PC-3 (cell line): ENCODE measurements around the gene ARHGAP26. TPM values are rescaled to one million over a fixed set of nuclear protein-coding genes. Genes with fewer than 3 reads are reported as not detected.

Experiments used
- ATAC-seq: fragments of 200-7000 bp; cut with Tn5 transposase; 2 replicates; pipeline ENCODE4 v1.9.1; 2020; ENCODE audit warnings: mild to moderate bottlenecking, moderate library complexity
- BruUV-seq: library from RNA; stranded (reverse); fragments of 400-500 nt; replicated peaks from 2 replicates; lab custom pipeline; 2021; lab: Mats Ljungman, UMichigan
- CTCF ChIA-PET: fragments of 300-600 bp; sonication (Branson Sonifier 250); formaldehyde crosslinking; loops from one replicate; lab custom pipeline; 2022; ENCODE audit warnings: antibody characterized with exemption; lab: Charles Lee
- POLR2A ChIA-PET: fragments of 300-600 bp; sonication (Branson Sonifier 250); formaldehyde crosslinking; loops from one replicate; lab custom pipeline; 2022; ENCODE audit warnings: antibody characterized with exemption; ENCODE audit not compliant: unreplicated experiment; lab: Charles Lee
- DNase-seq: peaks from one replicate; pipeline ENCODE4 v3.0.0-alpha.2; 2015
- H2AFZ ChIP-seq: fragments of 300-600 bp; sonication (generic); 2 replicates; pipeline ENCODE4 v1.6.0; 2016; ENCODE audit warnings: antibody characterized with exemption, low read length
- H3F3A ChIP-seq: fragments of 300-600 bp; sonication (generic); one replicate; pipeline ENCODE4 v1.6.0; 2017; ENCODE audit warnings: antibody characterized with exemption, low read length, control low read depth, mild to moderate bottlenecking; ENCODE audit not compliant: unreplicated experiment
- H3K27ac ChIP-seq: fragments of 300-600 bp; sonication (generic); 2 replicates; pipeline ENCODE4 v1.5.1; 2016; ENCODE audit warnings: mild to moderate bottlenecking, low read length
- H3K27me3 ChIP-seq: fragments of 300-600 bp; sonication (generic); 2 replicates; pipeline ENCODE4 v1.6.1; 2016; ENCODE audit warnings: low read length, mixed read lengths
- H3K36me3 ChIP-seq: fragments of 300-600 bp; sonication (generic); 2 replicates; pipeline ENCODE4 v1.6.1; 2016; ENCODE audit warnings: low read depth, mixed run types, low read length, mixed read lengths
- H3K4me1 ChIP-seq: fragments of 300-600 bp; sonication (generic); 2 replicates; pipeline ENCODE4 v1.5.1; 2016; ENCODE audit warnings: low read length; ENCODE audit not compliant: insufficient read depth
- H3K4me2 ChIP-seq: fragments of 300-600 bp; sonication (generic); 2 replicates; pipeline ENCODE4 v1.6.0; 2016; ENCODE audit warnings: low read length
- H3K4me3 ChIP-seq: fragments of 300-600 bp; sonication (generic); 2 replicates; pipeline ENCODE4 v1.5.1; 2016; ENCODE audit warnings: mild to moderate bottlenecking, low read length, mixed read lengths
- H3K79me2 ChIP-seq: fragments of 300-600 bp; sonication (generic); 2 replicates; pipeline ENCODE4 v1.6.1; 2017; ENCODE audit warnings: low read length, mixed read lengths
- H3K9ac ChIP-seq: fragments of 300-600 bp; sonication (generic); 2 replicates; pipeline ENCODE4 v1.6.0; 2016; ENCODE audit warnings: mild to moderate bottlenecking, low read length
- H3K9me2 ChIP-seq: fragments of 300-600 bp; sonication (generic); replicated peaks from 2 replicates; pipeline ENCODE4 v1.6.1; 2016; ENCODE audit warnings: mixed run types, low read length, mixed read lengths
- H3K9me3 ChIP-seq: fragments of 300-600 bp; sonication (generic); 2 replicates; pipeline ENCODE4 v1.6.1; 2016; ENCODE audit warnings: low read length, mixed read lengths
- H4K20me1 ChIP-seq: fragments of 300-600 bp; sonication (generic); 2 replicates; pipeline ENCODE4 v1.6.1; 2016; ENCODE audit warnings: low read length, mixed read lengths
- EZH2 ChIP-seq: fragments of 300-600 bp; sonication (generic); IDR thresholded peaks from one replicate; pipeline ENCODE4 v1.6.1; 2017; ENCODE audit warnings: antibody characterized with exemption, mild to moderate bottlenecking, low read length; ENCODE audit not compliant: unreplicated experiment
- EZH2phosphoT487 ChIP-seq: fragments of 300-600 bp; sonication (generic); IDR thresholded peaks from 2 replicates; pipeline ENCODE4 v1.6.1; 2018; ENCODE audit warnings: mild to moderate bottlenecking, antibody characterized with exemption, low read length, borderline replicate concordance
- intact Hi-C: fragments of 100-400 bp; cut with micrococcal nuclease; formaldehyde crosslinking; loops from 2 replicates; pipeline ENCODE4 v1.9.0; 2023
- total RNA-seq: library from RNA; depleted of rRNA; stranded (reverse); fragments of >200 nt; gene quantifications from 2 replicates; pipeline ENCODE4 v1.2.3, GENCODE V29; 2014
- TF ChIP-seq, protein P1 (sequence below): fragments of 300-600 bp; sonication (generic); conservative IDR thresholded peaks from 2 replicates; pipeline ENCODE4 v1.5.1; 2017; ENCODE audit warnings: antibody characterized with exemption, low read depth, mild to moderate bottlenecking, low read length

Gene ARHGAP26
- total RNA-seq, 1 experiment from 2014 or later, result 11.7 TPM

DNA sequence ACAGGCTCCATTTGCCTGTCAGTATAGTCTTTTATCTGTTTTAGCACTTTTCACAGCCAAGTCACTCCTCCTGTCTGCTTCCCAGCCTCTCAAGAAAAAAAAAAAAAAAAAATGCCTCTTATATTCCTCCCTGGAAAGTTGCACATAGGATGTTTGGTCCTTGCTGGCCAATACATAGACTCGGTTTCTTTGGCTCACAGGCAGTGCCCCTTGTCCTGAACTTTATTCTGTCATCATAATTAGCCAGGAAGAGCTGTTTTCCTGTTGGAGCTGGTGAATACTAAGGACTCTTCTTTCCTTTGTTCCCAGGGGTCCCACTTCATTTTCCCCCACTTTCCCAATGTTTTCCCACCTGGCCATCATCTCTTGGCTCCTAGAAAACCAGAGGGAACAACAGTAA lies 442.1 kb downstream of the ARHGAP26 start:
- H3K9me3 ChIP-seq, result no peaks in the 10 kb centered on the region
- H3K9ac ChIP-seq, result no peak overlapping the region
- H3K79me2 ChIP-seq, result no peaks in the 10 kb centered on the region
- CTCF ChIA-PET, result no interaction called here
- DNase-seq (no peak), ATAC-seq (no peak)
- no peak for TF ChIP-seq EZH2phosphoT487
- TF ChIP-seq EZH2, result no peak
- TF ChIP-seq, protein P1, sequence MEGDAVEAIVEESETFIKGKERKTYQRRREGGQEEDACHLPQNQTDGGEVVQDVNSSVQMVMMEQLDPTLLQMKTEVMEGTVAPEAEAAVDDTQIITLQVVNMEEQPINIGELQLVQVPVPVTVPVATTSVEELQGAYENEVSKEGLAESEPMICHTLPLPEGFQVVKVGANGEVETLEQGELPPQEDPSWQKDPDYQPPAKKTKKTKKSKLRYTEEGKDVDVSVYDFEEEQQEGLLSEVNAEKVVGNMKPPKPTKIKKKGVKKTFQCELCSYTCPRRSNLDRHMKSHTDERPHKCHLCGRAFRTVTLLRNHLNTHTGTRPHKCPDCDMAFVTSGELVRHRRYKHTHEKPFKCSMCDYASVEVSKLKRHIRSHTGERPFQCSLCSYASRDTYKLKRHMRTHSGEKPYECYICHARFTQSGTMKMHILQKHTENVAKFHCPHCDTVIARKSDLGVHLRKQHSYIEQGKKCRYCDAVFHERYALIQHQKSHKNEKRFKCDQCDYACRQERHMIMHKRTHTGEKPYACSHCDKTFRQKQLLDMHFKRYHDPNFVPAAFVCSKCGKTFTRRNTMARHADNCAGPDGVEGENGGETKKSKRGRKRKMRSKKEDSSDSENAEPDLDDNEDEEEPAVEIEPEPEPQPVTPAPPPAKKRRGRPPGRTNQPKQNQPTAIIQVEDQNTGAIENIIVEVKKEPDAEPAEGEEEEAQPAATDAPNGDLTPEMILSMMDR, result no peak
- POLR2A ChIA-PET, result no interaction called here
- BruUV-seq, result no TSS peak
- H3K4me3 ChIP-seq, result no peak overlapping the region
- H3K27ac ChIP-seq, result no peak overlapping the region
- H3K27me3 ChIP-seq, result no peaks in the 10 kb centered on the region
- intact Hi-C loops, result no loop called here
- H3F3A ChIP-seq, result no peaks in the 10 kb centered on the region
- H3K4me1 ChIP-seq, result no peaks in the 10 kb centered on the region
- no peaks in the 10 kb centered on the region for H3K9me2 ChIP-seq
- H2AFZ ChIP-seq, result no peak overlapping the region
- H4K20me1 ChIP-seq, result no peaks in the 10 kb centered on the region
- H3K4me2 ChIP-seq, result no peak overlapping the region
- no peaks in the 10 kb centered on the region for H3K36me3 ChIP-seq

- Histone ChIP-seq H3K4me1 (no peaks in the 10 kb centered on the region), H3K9me2 (no peaks in the 10 kb centered on the region), H3K9ac (no peak overlapping the region), H3F3A (no peaks in the 10 kb centered on the region), H3K9me3 (no peaks in the 10 kb centered on the region), H2AFZ (no peak overlapping the region), H3K79me2 (no peaks in the 10 kb centered on the region), H3K36me3 (no peaks in the 10 kb centered on the region), H3K27me3 (no peaks in the 10 kb centered on the region), H3K4me3 (no peak overlapping the region), H3K4me2 (no peak overlapping the region), H3K27ac (no peak overlapping the region), H4K20me1 (no peaks in the 10 kb centered on the region)
- ATAC-seq (no peak), DNase-seq (no peak)
- CTCF ChIA-PET, result no interaction called here
- no TSS peak for BruUV-seq
- POLR2A ChIA-PET, result no interaction called here
- intact Hi-C loops, result no loop called here
- TF ChIP-seq, protein P1, result no peak
- TF ChIP-seq EZH2 (no peak), EZH2phosphoT487 (no peak)
Observed at GRCh38 chr5:143213231-143213850, 443.2 kb downstream of the ARHGAP26 start.

GRCh38 chr5:143213851-143214363 lies 443.7 kb downstream of the ARHGAP26 start:
- ATAC-seq, result no peak
- no peaks in the 10 kb centered on the region for H3K79me2 ChIP-seq
- no peaks in the 10 kb centered on the region for H3K27me3 ChIP-seq
- H3K9me3 ChIP-seq, result no peaks in the 10 kb centered on the region
- CTCF ChIA-PET, result no interaction called here
- no peak overlapping the region for H2AFZ ChIP-seq
- DNase-seq, result no peak
- H3K27ac ChIP-seq, result no peak overlapping the region
- no peaks in the 10 kb centered on the region for H4K20me1 ChIP-seq
- H3K4me2 ChIP-seq, result no peak overlapping the region
- TF ChIP-seq EZH2phosphoT487, result no peak
- TF ChIP-seq, protein P1, result no peak
- no peak for TF ChIP-seq EZH2
- H3K4me3 ChIP-seq, result no peak overlapping the region
- H3F3A ChIP-seq, result no peaks in the 10 kb centered on the region
- intact Hi-C loops, result no loop called here
- H3K36me3 ChIP-seq, result no peaks in the 10 kb centered on the region
- no TSS peak for BruUV-seq
- H3K9ac ChIP-seq, result no peak overlapping the region
- POLR2A ChIA-PET, result no interaction called here
- H3K4me1 ChIP-seq, result no peaks in the 10 kb centered on the region
- H3K9me2 ChIP-seq, result no peaks in the 10 kb centered on the region
